NCI-H510A (cell line): ENCODE results near the gene B4GALNT2.
"Not testable (repeated sequence)": the region's sequence is repeated elsewhere in the genome, so short reads cannot be mapped to it uniquely, and the experiment has no call there.

ENCODE experiments used
- DNase-seq: peaks from one replicate; lab custom pipeline; 2025; lab: John Stamatoyannopoulos, UW

Gene B4GALNT2

DNA sequence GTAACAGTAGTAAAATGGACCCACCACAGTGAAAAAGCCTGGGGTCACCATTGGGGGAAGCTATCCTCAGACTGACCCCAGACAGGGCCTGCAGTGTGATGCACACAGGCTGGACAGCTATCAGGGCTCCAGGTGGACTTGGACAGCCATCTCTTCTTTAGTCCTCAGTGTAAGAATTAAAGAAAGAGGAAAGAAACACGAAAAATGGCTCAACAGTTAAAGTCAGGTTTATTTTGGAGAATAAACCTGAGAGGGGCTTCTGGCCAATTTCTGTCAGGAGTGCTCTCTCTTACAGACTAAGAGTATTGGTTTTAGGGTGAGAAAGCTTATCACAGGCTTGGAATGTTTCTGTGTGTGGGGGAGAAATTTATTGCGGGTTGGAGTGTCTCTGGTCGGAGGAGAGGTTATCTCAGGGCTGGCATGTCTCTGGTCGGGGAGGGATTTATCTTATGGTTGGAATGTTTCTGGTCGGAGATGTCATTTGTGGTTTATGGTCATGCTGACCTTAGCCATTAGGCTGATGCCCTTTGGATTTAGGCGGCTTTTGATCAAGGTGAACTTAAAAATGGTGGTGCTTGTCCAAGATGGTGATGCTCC, 10.8 kb upstream of the B4GALNT2 start:
- no peak for DNase-seq

DNA sequence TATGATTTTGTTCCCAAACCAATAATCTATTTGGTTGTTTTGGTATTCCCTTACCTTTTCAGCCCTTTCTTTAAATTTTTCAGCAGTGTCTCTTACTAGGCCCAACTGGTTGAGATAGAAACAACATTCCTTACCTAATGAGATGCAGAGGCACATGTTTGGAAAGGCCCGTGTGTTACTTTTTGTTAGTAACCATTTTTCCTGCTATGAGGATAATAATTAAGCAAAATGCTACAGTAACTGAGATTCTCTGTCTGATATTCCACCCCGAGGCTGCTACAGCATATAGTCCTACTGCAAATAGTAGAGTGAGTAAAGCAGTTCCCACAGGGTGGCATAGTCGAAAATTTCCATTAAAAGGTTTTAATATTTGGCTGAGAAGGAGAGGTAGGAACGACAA, 10.0 kb upstream of the B4GALNT2 start:
- DNase-seq, result no peak

DNA sequence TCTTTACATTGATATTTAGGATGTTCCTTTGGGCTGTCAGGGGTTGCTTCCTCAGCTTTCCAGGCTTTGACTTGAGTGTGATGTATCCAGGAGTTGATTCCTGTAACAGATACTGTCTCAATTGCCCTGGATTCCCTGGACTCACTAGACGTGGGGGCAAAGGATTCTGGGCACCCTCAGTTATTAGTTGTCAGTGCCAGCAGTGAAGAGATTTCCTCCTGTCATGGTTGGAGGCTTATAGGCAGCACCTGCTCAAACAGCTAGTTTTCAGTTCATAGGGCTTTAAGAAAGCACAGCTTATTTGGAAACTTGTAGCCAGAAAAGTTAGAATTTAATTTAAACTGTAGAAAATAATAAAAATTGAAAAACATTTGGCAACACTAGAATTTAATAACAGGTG, 9.5 kb upstream of the B4GALNT2 start:
- DNase-seq, result no peak

DNA sequence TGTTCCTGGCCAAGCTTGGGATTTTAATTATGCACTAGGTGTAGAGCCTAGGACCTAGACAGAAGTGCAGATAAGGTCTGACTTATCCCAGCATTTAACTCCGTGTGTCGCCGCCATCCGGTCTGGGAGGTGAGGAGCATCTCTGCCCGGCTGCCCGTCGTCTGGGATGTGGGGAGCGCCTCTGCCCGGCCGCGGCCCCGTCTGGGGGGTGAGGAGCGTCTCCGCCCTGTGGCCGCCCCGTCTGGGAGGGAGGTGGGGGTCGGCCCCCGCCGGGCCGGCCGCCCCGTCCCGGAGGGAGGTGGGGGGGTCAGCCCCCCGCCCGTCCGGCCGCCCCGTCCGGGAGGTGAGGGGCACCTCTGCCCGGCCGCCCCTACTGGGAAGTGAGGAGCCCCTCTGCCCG, 7.1 kb upstream of the B4GALNT2 start:
- DNase-seq, result no peak

DNA sequence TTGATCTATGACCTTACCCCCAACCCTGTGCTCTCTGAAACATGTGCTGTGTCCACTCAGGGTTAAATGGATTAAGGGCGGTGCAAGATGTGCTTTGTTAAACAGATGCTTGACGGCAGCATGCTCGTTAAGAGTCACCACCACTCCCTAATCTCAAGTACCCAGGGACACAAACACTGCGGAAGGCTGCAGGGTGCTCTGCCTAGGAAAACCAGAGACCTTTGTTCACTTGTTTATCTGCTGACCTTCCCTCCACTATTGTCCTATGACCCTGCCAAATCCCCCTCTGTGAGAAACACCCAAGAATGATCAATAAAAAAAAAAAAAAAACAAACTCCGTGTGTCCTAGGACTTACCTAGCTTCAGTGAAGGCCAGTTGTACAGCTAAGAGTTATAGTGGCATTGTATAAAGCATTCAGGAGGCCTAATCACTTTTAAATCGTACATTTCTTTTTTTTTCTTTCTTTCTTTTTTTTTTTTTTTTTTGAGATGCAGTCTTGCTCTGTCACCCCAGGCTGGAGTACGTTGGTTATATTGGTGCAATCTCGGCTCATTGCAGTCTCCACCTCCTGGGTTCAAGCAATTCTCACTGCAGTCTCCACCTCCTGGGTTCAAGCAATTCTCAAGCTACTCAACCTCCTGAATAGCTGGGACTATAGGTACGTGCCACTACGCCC, 6.2 kb upstream of the B4GALNT2 start:
- not testable (repeated sequence) for DNase-seq

DNA sequence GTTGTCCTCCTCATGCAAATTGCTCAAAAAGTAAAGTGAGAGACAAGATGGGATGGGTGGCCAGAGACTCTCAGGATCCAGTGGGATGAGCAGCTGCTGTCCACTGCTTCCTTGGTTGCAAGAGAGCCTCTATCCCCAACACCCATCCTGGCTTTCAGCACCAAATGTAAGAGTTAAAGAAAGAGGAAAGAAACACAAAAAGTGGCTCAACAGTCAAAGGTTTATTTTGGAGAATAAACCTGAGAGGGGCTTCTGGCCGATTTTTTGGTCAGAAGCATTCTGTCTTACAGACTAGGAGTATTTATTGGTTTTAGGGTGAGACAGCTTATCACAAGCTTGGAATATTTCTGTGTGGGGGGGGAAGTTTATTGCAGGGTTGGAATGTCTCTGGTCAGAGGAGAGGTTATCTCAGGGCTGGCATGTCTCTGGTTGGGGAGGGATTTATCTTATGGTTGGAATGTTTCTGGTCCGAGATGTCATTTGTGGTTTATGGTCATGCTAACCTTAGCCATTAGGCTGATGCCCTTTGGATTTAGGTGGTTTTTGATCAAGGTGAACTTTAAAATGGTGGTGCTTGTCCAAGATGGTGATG, 3.1 kb upstream of the B4GALNT2 start:
- DNase-seq, result not testable (repeated sequence)

GRCh38 chr17:49130891-49131290, 1.7 kb upstream of the B4GALNT2 start:
- DNase-seq, result no peak

DNA sequence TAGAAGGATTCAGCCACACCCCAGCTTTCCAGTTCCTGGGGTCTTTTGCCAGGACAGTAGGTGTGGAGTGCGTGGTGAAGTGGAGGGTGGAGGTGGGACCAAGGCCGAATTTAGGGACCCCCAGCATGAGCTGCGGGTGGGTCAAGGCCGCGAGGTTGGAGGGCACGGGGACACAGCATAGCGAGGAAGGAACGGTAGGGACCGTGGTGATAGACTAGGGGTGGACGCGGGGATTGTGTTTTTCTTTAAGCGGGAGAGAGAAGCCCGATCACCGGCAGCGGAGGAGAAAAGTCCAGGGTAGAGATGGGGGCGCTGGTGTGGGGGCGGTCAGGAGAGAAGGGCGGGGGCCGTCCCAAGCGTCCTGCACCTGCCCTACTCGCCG, 261 bp upstream of the B4GALNT2 start:
- no peak for DNase-seq

DNA sequence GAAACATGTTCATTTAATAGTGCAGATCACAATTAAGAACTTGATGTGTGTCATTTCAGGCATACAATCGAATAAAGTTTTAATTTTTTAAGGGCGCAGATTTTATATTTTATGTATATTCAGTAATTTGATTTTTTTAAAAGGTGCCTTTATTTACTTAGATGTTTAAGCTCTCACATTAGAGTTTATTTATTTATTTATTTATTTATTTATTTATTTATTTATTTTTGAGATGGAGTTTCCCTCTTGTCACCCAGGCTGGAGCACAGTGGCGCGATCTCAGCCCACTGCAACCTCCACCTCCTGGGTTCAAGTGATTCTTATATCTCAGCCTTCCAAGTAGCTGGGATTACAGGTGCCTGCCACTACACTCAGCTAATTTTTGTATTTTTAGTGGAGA, 3.8 kb downstream of the B4GALNT2 start:
- DNase-seq, result no peak

GRCh38 chr17:49145654-49146053, 13.1 kb downstream of the B4GALNT2 start:
- DNase-seq, result not testable (repeated sequence)

- no peak for DNase-seq
Measured at GRCh38 chr17:49146620-49147306, 14.2 kb downstream of the B4GALNT2 start.

DNA sequence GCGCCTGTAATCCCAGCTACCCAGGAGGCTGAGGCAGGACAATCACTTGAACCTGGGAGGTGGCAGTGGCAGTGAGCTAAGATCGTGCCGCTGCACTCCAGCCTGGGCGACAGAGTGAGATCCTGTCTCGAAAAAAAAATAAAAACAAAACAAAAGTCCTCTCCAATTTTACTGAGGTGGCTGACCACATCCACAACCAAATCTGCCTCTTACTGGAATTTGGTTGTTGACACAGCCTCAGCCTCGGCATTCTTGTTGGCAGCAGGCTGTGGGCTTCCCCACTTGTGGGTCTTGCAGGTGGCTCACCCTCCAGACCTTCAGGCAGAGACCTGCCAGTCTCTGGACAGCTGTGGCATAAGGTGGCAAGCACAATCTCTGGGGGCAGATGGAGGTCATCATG, 15.6 kb downstream of the B4GALNT2 start:
- DNase-seq, result no peak

DNA sequence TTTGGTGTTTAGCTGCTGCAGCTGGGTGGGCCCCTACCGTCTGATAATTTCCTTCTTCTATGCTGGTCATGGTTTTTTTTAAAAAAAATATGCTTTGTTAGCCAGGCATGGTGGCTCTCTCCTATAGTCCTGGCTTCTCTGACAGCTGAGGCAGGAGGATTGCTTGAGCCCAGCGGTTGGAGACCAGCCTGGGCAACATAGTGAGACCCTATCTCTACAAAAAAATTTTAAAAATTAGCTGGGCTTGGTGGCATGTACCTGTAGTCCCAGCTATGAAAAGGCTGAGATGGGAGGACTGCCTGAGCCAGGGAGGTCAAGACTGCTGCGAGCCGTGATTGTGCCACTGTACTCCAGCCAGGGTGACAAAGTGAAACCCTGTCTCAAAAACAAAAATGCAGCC, 19.4 kb downstream of the B4GALNT2 start:
- DNase-seq, result no peak

GRCh38 chr17:49156256-49156655, 23.7 kb downstream of the B4GALNT2 start:
- no peak for DNase-seq

DNA sequence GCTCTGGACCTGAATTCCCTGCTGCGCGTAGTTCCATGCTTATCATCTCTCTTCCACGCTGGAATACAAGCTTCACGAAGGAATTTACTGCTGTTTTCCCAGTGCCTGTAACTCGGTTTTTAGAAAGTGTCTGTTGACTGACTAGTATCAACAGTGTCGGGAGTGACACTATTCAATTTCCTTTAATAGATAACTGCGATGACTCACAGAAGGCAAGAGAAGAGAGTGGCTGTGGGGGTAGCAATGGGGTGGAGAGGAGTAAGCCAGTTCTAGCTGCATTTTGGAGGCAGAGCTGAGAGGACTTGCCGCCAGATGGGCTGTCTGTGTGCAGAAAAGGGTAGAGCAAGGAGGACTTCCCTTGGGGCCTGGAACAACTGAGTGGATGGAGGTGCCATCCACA, 25.2 kb downstream of the B4GALNT2 start:
- DNase-seq, result no peak

- no peak for DNase-seq
Measured at GRCh38 chr17:49162866-49163265, 30.3 kb downstream of the B4GALNT2 start.

- no peak for DNase-seq
Measured at GRCh38 chr17:49165143-49165542, 32.6 kb downstream of the B4GALNT2 start.

DNA sequence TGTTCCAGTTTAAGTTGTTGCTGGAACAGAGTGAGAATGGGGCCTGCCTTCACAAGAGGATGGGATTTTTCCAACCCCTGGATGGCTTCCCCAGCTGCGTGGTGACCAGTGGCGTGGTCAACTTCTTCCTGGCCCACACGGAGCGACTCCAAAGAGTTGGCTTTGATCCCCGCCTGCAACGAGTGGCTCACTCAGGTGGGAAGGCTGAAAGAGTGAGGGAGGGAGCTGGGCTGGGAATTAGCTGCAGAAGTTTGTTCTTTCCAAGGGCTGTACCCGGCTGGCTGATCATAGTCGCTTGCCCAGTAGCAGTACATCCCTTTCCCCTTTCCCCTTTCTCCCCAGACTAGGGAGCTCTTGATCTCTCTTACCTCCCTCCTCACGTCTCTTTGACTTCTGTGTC, 36.1 kb downstream of the B4GALNT2 start:
- DNase-seq, result no peak

DNA sequence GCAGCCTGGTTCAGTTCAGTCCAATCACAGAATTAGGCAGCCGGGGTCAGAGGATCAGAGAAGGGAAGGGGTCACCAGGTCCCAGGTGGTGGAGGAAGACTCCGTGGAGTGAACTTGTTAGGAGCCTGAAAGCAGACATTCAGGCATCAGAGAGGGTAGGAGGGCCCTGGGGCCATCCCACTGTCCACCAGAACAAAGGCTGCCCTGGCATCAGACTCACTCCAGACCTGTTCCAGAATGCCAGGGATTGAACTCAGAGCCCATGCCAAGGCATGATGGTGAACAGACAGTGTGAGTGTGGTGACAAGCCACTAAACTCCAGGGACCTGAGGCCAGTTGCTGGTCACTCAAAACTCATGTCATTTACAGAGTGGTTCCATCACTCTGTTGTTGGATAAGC, 37.6 kb downstream of the B4GALNT2 start:
- no peak for DNase-seq

- not testable (repeated sequence) for DNase-seq
Measured at GRCh38 chr17:49170711-49171110, 38.1 kb downstream of the B4GALNT2 start.

DNA sequence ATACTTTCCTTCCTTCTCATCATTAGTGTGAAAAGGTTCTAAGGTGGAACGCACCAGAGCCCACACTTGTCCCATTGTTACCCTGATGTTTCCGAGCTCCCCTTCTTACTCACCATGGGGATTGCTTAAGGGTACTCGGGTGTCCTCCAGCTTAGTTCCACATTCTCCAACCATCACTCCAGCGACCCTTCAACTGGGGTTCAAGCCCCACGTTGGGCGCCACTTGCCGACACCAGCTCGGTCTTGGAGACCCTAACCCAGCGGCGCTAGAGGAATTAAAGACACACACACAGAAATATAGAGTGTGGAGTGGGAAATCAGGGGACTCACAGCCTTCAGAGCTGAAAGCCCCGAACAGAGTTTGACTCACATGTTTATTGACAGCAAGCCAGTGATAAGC, 43.4 kb downstream of the B4GALNT2 start:
- not testable (repeated sequence) for DNase-seq

DNA sequence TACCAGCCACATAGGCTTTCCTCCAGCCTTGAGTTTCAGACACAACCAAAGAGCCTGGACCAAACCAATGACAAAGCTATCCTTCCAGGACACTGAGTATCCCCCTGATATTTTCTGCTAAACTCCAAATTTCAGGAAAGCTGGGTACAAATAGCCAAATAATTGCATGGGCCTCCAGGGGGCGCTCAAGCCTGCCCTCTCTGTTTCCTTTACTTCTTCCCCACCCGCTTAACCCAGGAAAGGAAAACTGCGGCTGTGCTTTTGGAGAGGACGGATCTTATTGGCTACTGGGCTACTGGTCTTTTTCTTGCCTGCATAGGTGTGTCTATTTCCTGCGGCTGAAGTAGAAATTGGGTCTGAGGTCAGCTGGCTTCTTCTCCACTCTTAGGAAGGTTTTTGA, 47.7 kb downstream of the B4GALNT2 start:
- DNase-seq, result no peak

- no peak for DNase-seq
Measured at GRCh38 chr17:49180998-49181635, 48.5 kb downstream of the B4GALNT2 start.
